MM.1S (cell line): ENCODE results near the gene DSE.

Experiments used
- DNase-seq: peaks from one replicate; pipeline ENCODE4 v3.0.0-alpha.2; 2015
- H2AFZ ChIP-seq: fragments of 300-600 bp; sonication (generic); 2 replicates; pipeline ENCODE4 v1.6.0; 2016; ENCODE audit warnings: antibody characterized with exemption, low read length
- H3F3A ChIP-seq: fragments of 300-600 bp; sonication (generic); 2 replicates; pipeline ENCODE4 v1.6.1; 2016; ENCODE audit warnings: mild to moderate bottlenecking, antibody characterized with exemption, low read length, moderate library complexity, mixed read lengths; ENCODE audit not compliant: insufficient read depth
- H3K27ac ChIP-seq: fragments of 300-600 bp; sonication (generic); 2 replicates; pipeline ENCODE4 v1.5.1; 2016; ENCODE audit warnings: mild to moderate bottlenecking, low read length
- H3K27me3 ChIP-seq: fragments of 300-600 bp; sonication (generic); replicated peaks from 2 replicates; pipeline ENCODE4 v1.6.0; 2016; ENCODE audit warnings: low read length; ENCODE audit not compliant: insufficient read depth
- H3K36me3 ChIP-seq: fragments of 300-600 bp; sonication (generic); replicated peaks from 2 replicates; pipeline ENCODE4 v1.6.1; 2016; ENCODE audit warnings: mild to moderate bottlenecking, low read length, mixed read lengths; ENCODE audit not compliant: insufficient read depth
- H3K4me1 ChIP-seq: fragments of 300-600 bp; sonication (generic); 2 replicates; pipeline ENCODE4 v1.6.1; 2016; ENCODE audit warnings: low read length, mixed read lengths
- H3K4me2 ChIP-seq: fragments of 300-600 bp; sonication (generic); 2 replicates; pipeline ENCODE4 v1.6.0; 2016; ENCODE audit warnings: low read depth, low read length
- H3K4me3 ChIP-seq: fragments of 300-600 bp; sonication (generic); 2 replicates; pipeline ENCODE4 v1.5.1; 2016; ENCODE audit warnings: low read length, mixed read lengths
- H3K79me2 ChIP-seq: fragments of 300-600 bp; sonication (generic); 2 replicates; pipeline ENCODE4 v1.6.1; 2016; ENCODE audit warnings: mixed run types, low read length, mixed read lengths
- H3K9ac ChIP-seq: fragments of 300-600 bp; sonication (generic); 2 replicates; pipeline ENCODE4 v1.6.1; 2016; ENCODE audit warnings: low read length, mixed read lengths
- H3K9me2 ChIP-seq: fragments of 300-600 bp; sonication (generic); replicated peaks from 2 replicates; pipeline ENCODE4 v1.6.1; 2016; ENCODE audit warnings: mild to moderate bottlenecking, low read length, mixed read lengths; ENCODE audit not compliant: insufficient read depth
- H3K9me3 ChIP-seq: fragments of 300-600 bp; sonication (generic); replicated peaks from 2 replicates; pipeline ENCODE4 v1.6.1; 2016; ENCODE audit warnings: mild to moderate bottlenecking, low read length, mixed read lengths; ENCODE audit not compliant: insufficient read depth
- H4K20me1 ChIP-seq: fragments of 300-600 bp; sonication (generic); 2 replicates; pipeline ENCODE4 v1.6.1; 2016; ENCODE audit warnings: mild to moderate bottlenecking, low read length, moderate library complexity, mixed read lengths; ENCODE audit not compliant: insufficient read depth
- EZH2 ChIP-seq: fragments of 300-600 bp; sonication (generic); optimal IDR thresholded peaks from 2 replicates; pipeline ENCODE3; 2017; ENCODE audit warnings: low read depth, mild to moderate bottlenecking, antibody characterized with exemption, low read length, mixed read lengths
- EZH2phosphoT487 ChIP-seq: fragments of 300-600 bp; sonication (generic); IDR thresholded peaks from 2 replicates; pipeline ENCODE4 v1.6.1; 2018; ENCODE audit warnings: antibody characterized with exemption, low read length
- TF ChIP-seq, protein P1 (sequence below): fragments of 300-600 bp; sonication (generic); IDR thresholded peaks from 2 replicates; pipeline ENCODE4 v1.5.1; 2016; ENCODE audit warnings: antibody characterized with exemption, low read length, mixed read lengths

Gene DSE

DNA sequence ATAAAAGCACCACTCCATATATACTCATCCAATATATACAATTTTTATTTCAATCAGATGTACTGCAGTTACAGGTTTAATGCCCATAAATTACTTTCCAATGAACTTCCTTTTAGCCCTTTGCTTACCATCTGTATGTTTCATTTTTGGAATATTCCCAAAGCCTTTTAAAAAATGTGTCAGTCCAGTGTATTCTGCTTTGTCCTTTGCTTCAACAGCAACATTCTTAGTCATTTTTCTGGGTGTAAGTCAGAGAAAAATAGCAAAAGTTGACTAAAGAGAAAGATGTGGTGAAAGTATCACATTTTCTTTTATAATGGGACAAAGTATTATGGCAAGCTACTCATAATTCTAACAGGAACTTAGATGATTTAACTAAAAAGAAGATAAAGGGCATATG lies 15.2 kb downstream of the DSE start:
- H3K9me2 ChIP-seq = no peaks in the 10 kb centered on the region
- DNase-seq = no peak
- no peak overlapping the region for H3K4me3 ChIP-seq
- no peak overlapping the region for H3K9ac ChIP-seq
- H2AFZ ChIP-seq = no peak overlapping the region
- no peaks in the 10 kb centered on the region for H4K20me1 ChIP-seq
- no peaks in the 10 kb centered on the region for H3K9me3 ChIP-seq
- no peak for TF ChIP-seq EZH2
- TF ChIP-seq, protein P1, sequence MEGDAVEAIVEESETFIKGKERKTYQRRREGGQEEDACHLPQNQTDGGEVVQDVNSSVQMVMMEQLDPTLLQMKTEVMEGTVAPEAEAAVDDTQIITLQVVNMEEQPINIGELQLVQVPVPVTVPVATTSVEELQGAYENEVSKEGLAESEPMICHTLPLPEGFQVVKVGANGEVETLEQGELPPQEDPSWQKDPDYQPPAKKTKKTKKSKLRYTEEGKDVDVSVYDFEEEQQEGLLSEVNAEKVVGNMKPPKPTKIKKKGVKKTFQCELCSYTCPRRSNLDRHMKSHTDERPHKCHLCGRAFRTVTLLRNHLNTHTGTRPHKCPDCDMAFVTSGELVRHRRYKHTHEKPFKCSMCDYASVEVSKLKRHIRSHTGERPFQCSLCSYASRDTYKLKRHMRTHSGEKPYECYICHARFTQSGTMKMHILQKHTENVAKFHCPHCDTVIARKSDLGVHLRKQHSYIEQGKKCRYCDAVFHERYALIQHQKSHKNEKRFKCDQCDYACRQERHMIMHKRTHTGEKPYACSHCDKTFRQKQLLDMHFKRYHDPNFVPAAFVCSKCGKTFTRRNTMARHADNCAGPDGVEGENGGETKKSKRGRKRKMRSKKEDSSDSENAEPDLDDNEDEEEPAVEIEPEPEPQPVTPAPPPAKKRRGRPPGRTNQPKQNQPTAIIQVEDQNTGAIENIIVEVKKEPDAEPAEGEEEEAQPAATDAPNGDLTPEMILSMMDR = no peak
- no peak for TF ChIP-seq EZH2phosphoT487
- no peaks in the 10 kb centered on the region; the same call in 1 of the 2 replicates for H3F3A ChIP-seq
- no peaks in the 10 kb centered on the region for H3K79me2 ChIP-seq
- H3K27ac ChIP-seq = no peak overlapping the region
- peaks cover 31% of the 10 kb centered on the region for H3K4me1 ChIP-seq
- peaks cover 10% of the 10 kb centered on the region; the same call in 1 of the 2 replicates for H3K27me3 ChIP-seq
- H3K36me3 ChIP-seq = no peaks in the 10 kb centered on the region
- H3K4me2 ChIP-seq = no peak overlapping the region

DNA sequence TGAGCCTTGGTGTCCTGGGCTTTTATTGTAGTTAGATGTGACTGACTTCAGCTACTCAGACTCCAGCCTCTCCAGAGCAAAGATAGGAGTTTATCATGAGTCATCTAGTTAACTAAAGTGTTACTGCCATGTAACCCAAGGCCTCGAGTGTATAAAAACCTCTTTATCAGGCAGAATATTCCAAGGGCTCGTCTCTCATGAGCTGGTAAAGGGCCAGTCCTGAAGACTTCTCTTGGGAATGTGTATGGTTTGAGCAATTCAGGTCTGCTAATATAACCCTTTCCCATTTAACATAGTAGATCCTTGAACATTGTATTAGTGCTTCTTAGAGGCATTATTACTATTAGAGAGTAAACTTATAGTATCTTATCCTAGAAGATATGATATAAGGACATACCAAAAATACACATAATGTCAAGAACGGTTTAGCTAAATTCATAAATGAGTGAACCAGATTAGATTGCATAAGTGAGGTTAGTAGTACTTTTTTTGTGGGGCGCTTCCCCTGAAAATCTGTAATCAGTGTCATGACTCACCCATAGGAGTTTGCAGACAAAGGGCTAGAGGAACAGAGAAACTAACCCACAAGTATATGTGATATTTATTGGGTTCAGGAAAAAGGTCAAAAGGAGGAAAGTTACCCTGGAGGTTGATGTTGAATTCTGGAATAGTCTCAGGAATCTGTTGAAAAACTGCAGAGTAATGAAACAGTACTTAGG lies 16.0 kb downstream of the DSE start:
- H3K27me3 ChIP-seq = peaks cover 10% of the 10 kb centered on the region; the same call in 1 of the 2 replicates
- no peak for DNase-seq
- H4K20me1 ChIP-seq = no peaks in the 10 kb centered on the region
- H3K79me2 ChIP-seq = no peaks in the 10 kb centered on the region
- H3K9ac ChIP-seq = no peak overlapping the region
- H3F3A ChIP-seq = no peaks in the 10 kb centered on the region; the same call in 1 of the 2 replicates
- H3K4me2 ChIP-seq = peak overlapping the region; percentile 8; the same call in 1 of the 2 replicates
- H3K36me3 ChIP-seq = no peaks in the 10 kb centered on the region
- H3K9me3 ChIP-seq = no peaks in the 10 kb centered on the region
- no peak overlapping the region for H3K4me3 ChIP-seq
- TF ChIP-seq, protein P1 = no peak
- TF ChIP-seq EZH2phosphoT487 (no peak), EZH2 (no peak)
- no peaks in the 10 kb centered on the region for H3K9me2 ChIP-seq
- no peak overlapping the region for H3K27ac ChIP-seq
- H3K4me1 ChIP-seq = peaks cover 35% of the 10 kb centered on the region
- no peak overlapping the region for H2AFZ ChIP-seq

DNA sequence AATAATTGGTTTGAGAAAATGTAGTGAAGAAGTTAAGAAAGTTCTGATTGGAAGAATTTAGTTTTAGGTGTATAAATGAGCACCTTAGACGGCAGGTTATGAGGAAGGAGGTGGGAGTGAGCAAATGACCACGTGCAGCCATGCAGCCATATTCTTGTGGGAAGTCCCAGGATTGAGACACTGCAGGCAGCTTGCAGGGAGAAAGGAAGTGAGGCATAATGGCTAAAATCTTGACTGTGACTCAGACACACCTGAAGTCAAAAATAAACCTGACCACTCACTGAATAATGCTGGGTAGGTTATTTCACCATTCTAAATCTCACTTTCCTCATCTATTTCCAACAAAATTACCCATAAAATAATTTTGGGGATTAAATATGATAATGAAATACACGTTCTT lies 16.6 kb downstream of the DSE start:
- Histone ChIP-seq H2AFZ (no peak overlapping the region), H3K9me2 (no peaks in the 10 kb centered on the region), H3F3A (no peaks in the 10 kb centered on the region; the same call in 1 of the 2 replicates), H3K4me3 (no peak overlapping the region), H3K9ac (no peak overlapping the region), H3K4me1 (peaks cover 40% of the 10 kb centered on the region), H4K20me1 (no peaks in the 10 kb centered on the region), H3K27me3 (peaks cover 10% of the 10 kb centered on the region; the same call in 1 of the 2 replicates), H3K79me2 (no peaks in the 10 kb centered on the region), H3K27ac (no peak overlapping the region), H3K9me3 (no peaks in the 10 kb centered on the region), H3K4me2 (peak overlapping the region; percentile 8; the same call in 1 of the 2 replicates), H3K36me3 (no peaks in the 10 kb centered on the region)
- TF ChIP-seq EZH2phosphoT487 (no peak), EZH2 (no peak)
- TF ChIP-seq, protein P1 = no peak
- DNase-seq = peak; percentile 25
